Measurements from ENCODE around the gene MYO15A.

Gene MYO15A

DNA sequence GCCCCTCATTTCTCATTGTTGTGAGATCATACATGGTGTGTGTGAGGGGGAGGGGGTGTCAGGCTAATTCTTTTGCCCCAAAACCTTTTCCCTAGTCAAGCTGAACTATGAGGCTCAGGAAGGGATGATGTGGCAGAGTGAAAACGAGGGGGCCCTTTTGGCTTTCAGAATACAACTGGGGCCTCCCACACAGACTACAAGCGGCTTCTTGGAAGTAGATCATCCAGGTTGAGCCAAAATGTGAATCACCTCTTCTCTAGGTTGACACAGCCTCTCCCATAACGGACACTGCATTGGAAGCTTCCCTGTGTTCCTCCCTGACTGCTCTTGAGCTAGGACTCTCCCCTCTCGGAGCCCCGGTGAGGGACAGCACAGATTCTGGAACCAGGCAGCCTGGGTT, 72.8 kb downstream of the MYO15A start:
- H3K4me1 ChIP-seq (ENCODE audit: insufficient read depth, poor library complexity, severe bottlenecking), result no peaks in the 10 kb centered on the region
- peaks cover 8% of the 10 kb centered on the region for H3K36me3 ChIP-seq (ENCODE audit: low read depth)
- no peak for ATAC-seq (ENCODE audit: low read depth)
- no peak for DNase-seq (ENCODE audit: low spot score)
- H3K27me3 ChIP-seq (ENCODE audit: insufficient read depth, poor library complexity, severe bottlenecking), result no peaks in the 10 kb centered on the region
- TF ChIP-seq, protein P1, sequence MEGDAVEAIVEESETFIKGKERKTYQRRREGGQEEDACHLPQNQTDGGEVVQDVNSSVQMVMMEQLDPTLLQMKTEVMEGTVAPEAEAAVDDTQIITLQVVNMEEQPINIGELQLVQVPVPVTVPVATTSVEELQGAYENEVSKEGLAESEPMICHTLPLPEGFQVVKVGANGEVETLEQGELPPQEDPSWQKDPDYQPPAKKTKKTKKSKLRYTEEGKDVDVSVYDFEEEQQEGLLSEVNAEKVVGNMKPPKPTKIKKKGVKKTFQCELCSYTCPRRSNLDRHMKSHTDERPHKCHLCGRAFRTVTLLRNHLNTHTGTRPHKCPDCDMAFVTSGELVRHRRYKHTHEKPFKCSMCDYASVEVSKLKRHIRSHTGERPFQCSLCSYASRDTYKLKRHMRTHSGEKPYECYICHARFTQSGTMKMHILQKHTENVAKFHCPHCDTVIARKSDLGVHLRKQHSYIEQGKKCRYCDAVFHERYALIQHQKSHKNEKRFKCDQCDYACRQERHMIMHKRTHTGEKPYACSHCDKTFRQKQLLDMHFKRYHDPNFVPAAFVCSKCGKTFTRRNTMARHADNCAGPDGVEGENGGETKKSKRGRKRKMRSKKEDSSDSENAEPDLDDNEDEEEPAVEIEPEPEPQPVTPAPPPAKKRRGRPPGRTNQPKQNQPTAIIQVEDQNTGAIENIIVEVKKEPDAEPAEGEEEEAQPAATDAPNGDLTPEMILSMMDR (IDR thresholded peaks at IDR 0.05; ENCODE audit: poor library complexity, severe bottlenecking), result no peak
- H3K4me3 ChIP-seq (ENCODE audit: severe bottlenecking), result no peak overlapping the region
- H3K9me3 ChIP-seq (ENCODE audit: severe bottlenecking), result no peaks in the 10 kb centered on the region
- H3K27ac ChIP-seq (ENCODE audit: poor library complexity, severe bottlenecking), result no peak overlapping the region

DNA sequence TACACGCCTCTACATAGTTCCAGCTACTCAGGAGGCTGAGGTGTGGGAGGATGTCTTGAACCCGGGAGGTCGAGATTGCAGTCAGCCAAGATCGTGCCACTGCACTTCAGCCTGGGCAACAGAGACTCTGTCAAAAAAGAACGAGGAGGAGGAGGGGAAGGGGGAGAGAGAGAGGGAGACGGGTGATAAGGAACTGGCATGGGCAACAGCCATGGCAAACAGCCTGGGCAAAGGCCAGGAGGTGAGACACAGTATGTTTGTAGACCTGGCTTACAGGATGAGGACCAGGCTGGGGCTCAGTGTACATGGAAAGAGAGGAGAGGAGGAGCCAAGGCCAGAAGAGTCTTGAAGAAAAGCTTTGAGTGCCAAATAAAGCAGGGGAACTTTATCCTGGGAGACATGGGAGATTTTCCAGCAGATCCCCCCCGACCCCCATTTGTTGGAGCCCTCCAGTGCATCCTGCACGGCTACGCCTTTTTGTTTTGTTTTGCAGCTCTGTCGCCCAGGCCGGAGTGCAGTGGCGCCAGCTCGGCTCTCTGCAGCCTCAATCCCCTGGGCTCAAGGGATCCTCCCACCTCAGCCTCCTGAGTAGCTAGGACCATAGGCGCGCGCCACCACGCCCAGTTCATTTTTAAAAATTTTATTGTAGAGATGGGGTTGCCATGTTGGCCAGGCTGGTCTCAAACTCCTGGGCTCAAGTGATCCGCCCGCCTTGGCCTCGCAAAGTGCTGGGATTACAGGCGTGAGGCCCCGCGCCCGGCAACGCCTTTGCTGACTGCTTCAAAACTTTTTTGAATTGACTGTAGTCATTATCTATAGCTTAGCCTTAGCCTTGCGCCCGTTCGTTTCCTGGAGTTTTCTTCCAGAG, 73.8 kb downstream of the MYO15A start:
- no peak for ATAC-seq (ENCODE audit: low read depth)

DNA sequence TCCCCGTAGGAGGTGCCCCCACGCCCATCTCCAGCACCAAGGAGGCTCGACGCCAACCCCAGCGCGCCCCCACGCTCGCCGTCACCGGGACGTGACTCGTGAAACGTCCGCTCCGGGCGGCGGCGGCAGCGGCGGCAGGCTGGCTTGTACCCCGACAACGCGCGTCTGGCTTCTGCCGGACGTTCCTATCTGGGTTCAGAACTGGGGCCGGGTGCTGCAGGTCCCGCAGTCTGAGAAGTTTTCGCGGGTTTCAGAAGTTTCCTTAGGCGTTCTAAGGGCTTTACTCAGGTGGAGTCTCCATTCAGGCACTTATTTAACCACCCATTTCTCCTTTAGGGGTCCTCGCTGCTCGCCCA, 74.4 kb downstream of the MYO15A start:
- TF ChIP-seq, protein P1 (IDR thresholded peaks at IDR 0.05; ENCODE audit: poor library complexity, severe bottlenecking), result no peak
- Histone ChIP-seq H3K9me3 (ENCODE audit: severe bottlenecking) (no peaks in the 10 kb centered on the region), H3K27ac (ENCODE audit: poor library complexity, severe bottlenecking) (peak overlapping the region; percentile 78), H3K27me3 (ENCODE audit: insufficient read depth, poor library complexity, severe bottlenecking) (no peaks in the 10 kb centered on the region), H3K4me1 (ENCODE audit: insufficient read depth, poor library complexity, severe bottlenecking) (peaks cover 7% of the 10 kb centered on the region), H3K36me3 (ENCODE audit: low read depth) (peaks cover 23% of the 10 kb centered on the region), H3K4me3 (ENCODE audit: severe bottlenecking) (peak overlapping the region; percentile 67)
- ATAC-seq (ENCODE audit: low read depth) (peak; percentile 26), DNase-seq (ENCODE audit: low spot score) (peak; percentile 83)

More for the DNA sequence above, 73.8 kb downstream of the MYO15A start:
- DNase-seq (ENCODE audit: low spot score), result no peak
- Histone ChIP-seq H3K4me3 (ENCODE audit: severe bottlenecking) (peak overlapping the region; percentile 67), H3K4me1 (ENCODE audit: insufficient read depth, poor library complexity, severe bottlenecking) (peaks cover 1% of the 10 kb centered on the region), H3K27ac (ENCODE audit: poor library complexity, severe bottlenecking) (peak overlapping the region; percentile 78), H3K9me3 (ENCODE audit: severe bottlenecking) (no peaks in the 10 kb centered on the region), H3K27me3 (ENCODE audit: insufficient read depth, poor library complexity, severe bottlenecking) (no peaks in the 10 kb centered on the region), H3K36me3 (ENCODE audit: low read depth) (peaks cover 18% of the 10 kb centered on the region)
- TF ChIP-seq, protein P1 (IDR thresholded peaks at IDR 0.05; ENCODE audit: poor library complexity, severe bottlenecking), result no peak

DNA sequence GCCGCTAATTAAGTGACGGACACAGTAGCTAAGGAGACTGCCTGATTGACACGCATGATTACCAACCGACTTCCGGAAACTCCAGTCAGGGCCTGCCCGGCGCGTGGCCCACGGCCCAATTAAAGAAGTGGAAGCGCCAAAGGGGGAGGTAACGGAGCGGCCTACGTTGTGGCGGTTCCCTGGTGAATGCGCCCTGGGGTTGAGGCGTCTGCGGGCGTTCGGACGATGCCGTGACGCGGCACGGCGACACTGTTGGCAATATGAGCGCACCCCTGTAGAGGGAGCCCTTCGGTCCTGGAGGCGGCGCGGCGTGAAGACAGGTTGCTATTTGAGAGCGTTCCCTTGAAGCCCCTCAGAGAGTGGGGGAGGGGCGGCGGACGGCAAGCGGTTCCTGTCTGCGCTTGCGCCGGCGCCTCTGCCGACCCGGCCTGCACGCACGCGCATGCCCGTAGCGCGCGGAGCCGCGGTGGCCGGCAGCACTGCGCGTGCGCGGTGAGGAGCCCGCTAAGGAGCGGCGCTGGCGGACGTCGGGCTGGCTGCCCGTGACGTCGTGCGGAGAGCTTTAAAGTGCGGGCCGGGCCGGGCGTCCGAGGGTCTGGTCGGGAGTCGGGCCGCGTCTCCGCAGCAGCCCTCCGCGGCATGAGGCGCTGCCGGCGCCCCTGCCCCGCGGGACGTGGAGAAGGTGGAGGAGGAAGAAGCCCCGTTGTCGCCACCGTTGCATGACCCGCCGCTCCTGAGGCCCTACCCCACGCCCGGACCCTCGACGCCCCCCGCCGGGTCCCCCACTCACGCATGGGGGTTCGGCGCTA, 75.0 kb downstream of the MYO15A start, which contains the start of gene ALKBH5:
TSS of gene ALKBH5 (plus strand) at position 495 of the 809 bp plus-strand sequence. CDS start 416 bp downstream, outside the sequence.
- TF ChIP-seq, protein P1 (IDR thresholded peaks at IDR 0.05; ENCODE audit: poor library complexity, severe bottlenecking), result peak; percentile 45
- Histone ChIP-seq H3K4me1 (ENCODE audit: insufficient read depth, poor library complexity, severe bottlenecking) (peaks cover 12% of the 10 kb centered on the region), H3K9me3 (ENCODE audit: severe bottlenecking) (no peaks in the 10 kb centered on the region), H3K36me3 (ENCODE audit: low read depth) (peaks cover 29% of the 10 kb centered on the region), H3K27me3 (ENCODE audit: insufficient read depth, poor library complexity, severe bottlenecking) (no peaks in the 10 kb centered on the region), H3K27ac (ENCODE audit: poor library complexity, severe bottlenecking) (peak within 1 kb of the TSS; percentile 78), H3K4me3 (ENCODE audit: severe bottlenecking) (peak within 1 kb of the TSS; percentile 67)
- DNase-seq (ENCODE audit: low spot score) (peak; percentile 98), ATAC-seq (ENCODE audit: low read depth) (peak; percentile 83)
